Heart left ventricle (tissue), 16 donors: ENCODE results near the gene LYRM2. TPM values are rescaled to one million over a fixed set of nuclear protein-coding genes. Genes with fewer than 3 reads are reported as not detected.

Source experiments
- ATAC-seq, 4 donors: fragments of 200-7000 bp; cut with Tn5 transposase; one replicate each; pipeline ENCODE4 v1.9.1; 2020 to 2022; ENCODE audit warnings: moderate library complexity in 4 of 4, mild to moderate bottlenecking in 3 of 4, moderate number of reproducible peaks in 1 of 4
- DNase-seq, 5 donors: peaks; one replicate each; pipeline ENCODE4 v3.0.0-alpha.2; 2020
- H3K27ac ChIP-seq, 12 donors: fragments of 200-600 bp; sonication (generic) in 4 of 12; one replicate each; pipeline versions ENCODE4 v1.5.0 to v1.8.0; 2016 to 2022; ENCODE audit warnings: mild to moderate bottlenecking in 2 of 12
- H3K27me3 ChIP-seq, 9 donors: fragments of 200-600 bp; sonication (generic) in 2 of 9; one replicate each; pipeline versions ENCODE4 v1.5.1 to v1.8.0; 2016 to 2022; ENCODE audit warnings: mild to moderate bottlenecking in 3 of 9
- H3K36me3 ChIP-seq, 9 donors: fragments of 200-600 bp; sonication (generic) in 2 of 9; one replicate each; pipeline versions ENCODE4 v1.5.0 to v1.8.0; 2018 to 2022; ENCODE audit warnings: mild to moderate bottlenecking in 2 of 9
- H3K4me1 ChIP-seq, 12 donors: fragments of 200-600 bp; sonication (generic) in 4 of 12; one replicate each; pipeline versions ENCODE4 v1.5.0 to v1.8.0; 2016 to 2022; ENCODE audit warnings: mild to moderate bottlenecking in 3 of 12
- H3K4me3 ChIP-seq, 12 donors: fragments of 200-600 bp; sonication (generic) in 4 of 12; one replicate each; pipeline versions ENCODE4 v1.5.0 to v1.8.0; 2017 to 2022; ENCODE audit warnings: mild to moderate bottlenecking in 9 of 12, moderate library complexity in 4 of 12
- H3K9me3 ChIP-seq, 12 donors: fragments of 200-600 bp; sonication (generic) in 4 of 12; one replicate each; pipeline versions ENCODE4 v1.5.0 to v1.8.0; 2016 to 2022; ENCODE audit warnings: mild to moderate bottlenecking in 1 of 12
- POLR2A ChIP-seq, 2 donors: fragments of 450-650 bp; IDR thresholded peaks; one replicate each; pipeline ENCODE4 v1.6.1; 2017; ENCODE audit warnings: antibody characterized with exemption in 2 of 2, mild to moderate bottlenecking in 2 of 2, moderate library complexity in 2 of 2
- WGBS, 4 donors: extraction: QIAGEN DNeasy Blood & Tissue Kit in 2 of 4; methylation state at CpG; one replicate each; pipeline versions ENCODE4 v1.1.5 to v1.1.7; 2013 to 2018; 5-methylcytosine and 5-hydroxymethylcytosine counted together
- intact Hi-C, 10 donors: fragments of 100-400 bp; cut with DNase I; formaldehyde crosslinking; loops; one replicate each; pipeline versions ENCODE4 v1.11.1 to v1.14.2; 2022
- polyA plus RNA-seq, 2 donors: library from polyadenylated mRNA; stranded (reverse); fragments of 200-250 nt; gene quantifications; one replicate each; pipeline ENCODE4 v1.2.3, GENCODE V29; 2013
- total RNA-seq, 9 donors: library from RNA; depleted of rRNA in 2 of 9; stranded (reverse); fragments of >200 nt in 2 of 9; fragmentation: NEBNext Ultra II Directional in 3 of 9; extraction: Animal tissue kit (Norgen Biotek cat#: 25700) in 3 of 9; gene quantifications; one replicate each; pipeline versions ENCODE4 v1.1.0 to v1.2.4, GENCODE V29; 2016 to 2023
- TF ChIP-seq, protein P1 (sequence below), 12 donors: fragments of 200-600 bp; sonication (generic) in 4 of 12; IDR thresholded peaks; one replicate each; pipeline versions ENCODE4 v1.5.0 to v1.8.0; 2018 to 2022; ENCODE audit warnings: antibody characterized with exemption in 12 of 12, mild to moderate bottlenecking in 5 of 12
- donor health status: ischemic (EF 13 %, LVEDD 7.1; RV severe dilation, severe dysfunction).
- donor health status: healthy with polysubstance abuse.
- donor health status: DM: no; HTN: yes; CAD: no.
- donor health status: DM: no; HTN: no; CAD: no.
- donor health status: ischemic (EF 25% LVEDD 6.9; RV normal size, moderate dysfunction).
- donor health status: ischemic (EF 25% LVEDD 5.7; RV mildly dilated, moderate dysfunction).
- donor health status: healthy.
- donor health status: DM: yes; HTN: yes; CAD: no.
- donor health status: ischemic (EF 35%, LVEDD 5.7; RV mildly dilated, moderate dysfunction).
- donor health status: nonischemic (EF 11% LVEDD 7.7; RV severe dilation, severe dysfunction).
- donor health status: DM: yes; HTN: yes; CAD: no.
- donor health status: PGD.
- donor health status: ischemic (EF 29% LVEDD 5.4; RV normal size, mild dysfunction).
- donor health status: nonischemic (EF 23%, LVEDD 6.1; RV moderate dilation, normal function).

The LYRM2 gene
- total and polyA plus RNA-seq, 11 donors, result 15.2 to 50.0 (median 43.8) TPM

DNA sequence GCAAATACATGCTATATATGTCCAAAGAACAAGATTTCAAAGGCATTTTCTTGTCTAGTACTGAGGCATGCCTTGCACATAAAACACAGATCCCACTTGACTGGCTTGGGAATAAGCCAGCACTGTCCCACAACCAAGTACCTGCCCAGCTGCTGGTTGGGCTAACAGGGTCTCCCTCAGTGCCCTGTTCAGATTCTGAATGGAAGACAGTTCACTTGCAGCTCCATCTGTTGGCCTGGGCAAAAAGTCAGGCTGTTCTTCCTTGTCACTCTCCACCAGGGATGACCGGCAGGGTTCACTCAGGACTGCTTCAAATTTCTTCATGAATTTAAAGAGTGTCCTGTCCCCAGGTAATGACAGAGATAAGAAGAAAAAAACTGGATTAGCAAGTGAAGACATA is 44.4 kb upstream of the LYRM2 start:
- intact Hi-C loops, result loop anchor here in 1 of 10 donors (10.0 kb wide), 1 partner anchor 248 kb away; the partner anchor contains the start of gene ANKRD6
- Histone ChIP-seq H3K27me3 (no peaks in the 10 kb centered on the region), H3K27ac (no peak overlapping the region), H3K9me3 (no peaks in the 10 kb centered on the region), H3K4me1 (peaks cover 0 to 22% (median 5%) of the 10 kb centered on the region in 12 donors), H3K4me3 (no peak overlapping the region), H3K36me3 (peaks cover 0 to 100% (median 89%) of the 10 kb centered on the region in 9 donors)
- DNase-seq (no peak), ATAC-seq (no peak)
- 77 to 96% (median 93%) methylated on average over 1 of the region's 1 CpG for WGBS, 4 donors
- TF ChIP-seq POLR2A (IDR thresholded peaks at IDR 0.05), result no peak
- TF ChIP-seq, protein P1, sequence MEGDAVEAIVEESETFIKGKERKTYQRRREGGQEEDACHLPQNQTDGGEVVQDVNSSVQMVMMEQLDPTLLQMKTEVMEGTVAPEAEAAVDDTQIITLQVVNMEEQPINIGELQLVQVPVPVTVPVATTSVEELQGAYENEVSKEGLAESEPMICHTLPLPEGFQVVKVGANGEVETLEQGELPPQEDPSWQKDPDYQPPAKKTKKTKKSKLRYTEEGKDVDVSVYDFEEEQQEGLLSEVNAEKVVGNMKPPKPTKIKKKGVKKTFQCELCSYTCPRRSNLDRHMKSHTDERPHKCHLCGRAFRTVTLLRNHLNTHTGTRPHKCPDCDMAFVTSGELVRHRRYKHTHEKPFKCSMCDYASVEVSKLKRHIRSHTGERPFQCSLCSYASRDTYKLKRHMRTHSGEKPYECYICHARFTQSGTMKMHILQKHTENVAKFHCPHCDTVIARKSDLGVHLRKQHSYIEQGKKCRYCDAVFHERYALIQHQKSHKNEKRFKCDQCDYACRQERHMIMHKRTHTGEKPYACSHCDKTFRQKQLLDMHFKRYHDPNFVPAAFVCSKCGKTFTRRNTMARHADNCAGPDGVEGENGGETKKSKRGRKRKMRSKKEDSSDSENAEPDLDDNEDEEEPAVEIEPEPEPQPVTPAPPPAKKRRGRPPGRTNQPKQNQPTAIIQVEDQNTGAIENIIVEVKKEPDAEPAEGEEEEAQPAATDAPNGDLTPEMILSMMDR (IDR thresholded peaks at IDR 0.05), result no peak

DNA sequence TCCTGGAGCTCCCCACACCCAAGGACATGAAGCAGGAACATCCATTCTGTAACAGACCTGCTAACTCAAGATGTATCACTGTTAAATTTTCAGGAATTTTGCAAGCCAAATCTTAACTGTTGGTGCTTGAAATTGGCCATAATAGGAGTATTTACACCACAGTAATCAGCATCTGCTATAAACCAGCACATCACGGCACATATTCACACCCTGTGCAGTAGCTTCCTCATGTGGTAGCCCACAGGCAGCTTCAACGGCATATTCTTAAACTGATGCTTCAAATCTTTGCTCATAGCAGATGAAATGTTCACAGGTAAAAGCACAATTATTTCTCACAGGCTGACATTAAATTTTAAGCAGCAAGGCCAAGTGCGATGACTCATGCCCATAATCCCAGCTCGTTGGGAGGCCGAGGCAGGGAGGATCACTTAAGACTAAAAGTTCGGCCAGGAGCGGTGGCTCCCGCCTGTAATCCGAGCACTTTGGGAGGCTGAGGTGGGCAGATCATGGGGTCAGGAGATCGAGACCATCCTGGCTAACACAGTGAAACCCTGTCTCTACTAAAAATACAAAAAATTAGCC is 43.5 kb upstream of the LYRM2 start:
- H3K4me1 ChIP-seq, result peaks cover 0 to 19% (median 3%) of the 10 kb centered on the region in 12 donors

DNA sequence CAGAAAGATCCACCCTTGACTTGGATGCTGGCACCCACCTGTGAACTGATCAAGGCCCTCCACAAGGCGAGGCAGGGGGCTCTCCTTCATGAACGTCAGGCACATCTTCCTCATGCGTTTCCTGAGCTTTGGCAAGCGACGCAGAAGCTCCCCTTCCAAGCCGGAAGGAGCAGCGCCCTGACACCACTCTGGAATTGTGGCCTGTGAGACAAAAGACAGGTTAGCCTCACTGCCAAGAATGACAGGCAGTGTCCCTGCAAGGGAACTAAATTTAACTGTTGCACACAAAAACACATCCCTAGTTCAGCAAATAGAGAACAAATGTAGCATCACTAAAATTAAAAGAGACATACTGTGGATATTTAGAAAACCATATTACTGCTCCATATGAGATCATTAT is 42.0 kb upstream of the LYRM2 start:
- intact Hi-C loops, result loop anchor here in 1 of 10 donors (10.0 kb wide), 1 partner anchor 246 kb away; the partner anchor contains the start of gene ANKRD6
- Histone ChIP-seq H3K4me3 (no peak overlapping the region), H3K36me3 (peaks cover 0 to 100% (median 87%) of the 10 kb centered on the region in 9 donors), H3K9me3 (no peaks in the 10 kb centered on the region), H3K27ac (peak overlapping the region in 7 of 12 donors; percentile 14 to 69 (median 46)), H3K27me3 (no peaks in the 10 kb centered on the region), H3K4me1 (peaks cover 0 to 31% (median 5%) of the 10 kb centered on the region in 12 donors)
- WGBS, 4 donors, result 52 to 69% (median 63%) methylated on average over 7 of the region's 7 CpGs
- TF ChIP-seq POLR2A (IDR thresholded peaks at IDR 0.05), result no peak
- TF ChIP-seq, protein P1 (IDR thresholded peaks at IDR 0.05), result no peak
- ATAC-seq, result peak; percentile 32 to 72 (median 54)
- peak in 2 of 5 donors; percentile 32 to 37 for DNase-seq

More for the DNA sequence above, 43.5 kb upstream of the LYRM2 start:
- H3K36me3 ChIP-seq, result peaks cover 0 to 100% (median 89%) of the 10 kb centered on the region in 9 donors
- DNase-seq (no peak), ATAC-seq (no peak)
- TF ChIP-seq POLR2A (IDR thresholded peaks at IDR 0.05), result no peak
- TF ChIP-seq, protein P1 (IDR thresholded peaks at IDR 0.05), result no peak
- H3K4me3 ChIP-seq, result no peak overlapping the region
- H3K27ac ChIP-seq, result no peak overlapping the region
- intact Hi-C loops, result loop anchor here in 1 of 10 donors (10.0 kb wide), 1 partner anchor 247 kb away; the partner anchor contains the start of gene ANKRD6
- WGBS, 4 donors, result 86 to 99% (median 96%) methylated on average over 10 of the region's 10 CpGs
- no peaks in the 10 kb centered on the region for H3K9me3 ChIP-seq
- H3K27me3 ChIP-seq, result no peaks in the 10 kb centered on the region

DNA sequence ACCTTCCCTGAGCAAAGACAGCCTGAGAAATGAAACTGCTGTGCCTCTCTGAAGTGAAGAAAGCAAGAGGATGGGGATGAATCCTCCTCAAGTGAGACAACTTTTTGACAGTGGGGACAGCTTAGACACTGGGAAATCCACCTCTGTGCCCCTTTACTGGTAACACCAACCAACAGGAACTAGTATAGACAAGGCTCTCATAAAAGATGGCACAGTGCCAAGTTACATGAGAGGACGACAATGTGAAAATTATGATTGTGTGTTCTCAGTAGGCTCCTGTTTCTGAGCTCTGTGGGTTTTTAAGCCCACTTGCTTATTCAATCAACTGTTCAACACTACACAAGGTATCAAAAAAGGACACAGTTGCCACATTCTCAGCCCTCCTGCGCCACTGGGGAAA is 41.6 kb upstream of the LYRM2 start:
- DNase-seq (no peak), ATAC-seq (peak in 3 of 4 donors; percentile 21 to 45 (median 29))
- H3K36me3 ChIP-seq, result peaks cover 0 to 100% (median 87%) of the 10 kb centered on the region in 9 donors
- no peak overlapping the region for H3K4me3 ChIP-seq
- H3K27me3 ChIP-seq, result no peaks in the 10 kb centered on the region
- intact Hi-C loops, result loop anchor here in 1 of 10 donors (10.0 kb wide), 1 partner anchor 245 kb away; the partner anchor contains the start of gene ANKRD6
- 72 to 84% (median 74%) methylated on average over 2 of the region's 2 CpGs for WGBS, 4 donors
- TF ChIP-seq, protein P1 (IDR thresholded peaks at IDR 0.05), result no peak
- no peak for TF ChIP-seq POLR2A (IDR thresholded peaks at IDR 0.05)
- no peaks in the 10 kb centered on the region for H3K9me3 ChIP-seq
- H3K27ac ChIP-seq, result peak overlapping the region in 7 of 12 donors; percentile 14 to 69 (median 46)
- peaks cover 0 to 35% (median 5%) of the 10 kb centered on the region in 12 donors for H3K4me1 ChIP-seq
